ENCODE data around the gene TDRD7.

DNA sequence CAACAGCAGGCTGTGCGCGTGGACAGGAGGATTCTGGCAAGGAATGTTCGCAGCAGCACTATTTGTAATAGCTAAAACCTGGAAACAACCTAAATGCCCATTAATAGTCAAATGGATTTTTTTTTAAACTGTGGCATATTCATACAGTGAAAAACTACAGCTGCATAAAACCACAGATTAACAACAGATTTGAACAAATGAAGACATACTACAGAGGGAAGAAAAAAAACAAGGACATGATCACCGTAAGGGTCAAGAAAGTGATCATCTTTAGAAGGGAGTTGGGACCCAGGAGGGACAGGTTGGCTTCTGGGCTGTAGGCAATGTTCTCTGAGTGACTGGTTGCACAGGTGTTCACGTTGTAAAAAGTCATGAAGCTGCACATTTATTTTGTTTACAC lies 88.4 kb downstream of the TDRD7 start:
- TF ChIP-seq CTCF (IDR thresholded peaks at IDR 0.05): no peak
- no peak for TF ChIP-seq EP300 (IDR thresholded peaks at IDR 0.05)
- TF ChIP-seq POLR2A (IDR thresholded peaks at IDR 0.05): no peak
